GM13976 (cell line): ENCODE results near the gene KRT39.

Experiments used
- DNase-seq: peaks from one replicate; pipeline ENCODE4 v3.0.0; 2012; ENCODE audit warnings: low spot score
- CTCF ChIP-seq: IDR thresholded peaks from 2 replicates; pipeline ENCODE4 v1.5.1; 2012; ENCODE audit warnings: borderline replicate concordance, mild to moderate bottlenecking; ENCODE audit not compliant: insufficient read depth; ENCODE audit errors: extremely low read depth, missing control alignments, control extremely low read depth
- in situ Hi-C: fragments of 300-500 bp; cut with MboI; formaldehyde crosslinking; loops from one replicate; pipeline ENCODE4 v1.12.0; 2022; ENCODE audit warnings: low sequenced_read_pairs, mixed read lengths, inconsistent platforms; ENCODE audit not compliant: unreplicated experiment

The KRT39 gene

GRCh38 chr17:40958086-40958953 is 8.4 kb downstream of the KRT39 start:
- no peak for DNase-seq
- TF ChIP-seq CTCF = no peak
- in situ Hi-C loops = no loop called here

GRCh38 chr17:40956401-40957254 is 10.1 kb downstream of the KRT39 start:
- no peak for TF ChIP-seq CTCF
- in situ Hi-C loops = no loop called here

GRCh38 chr17:40953881-40954280 is 12.9 kb downstream of the KRT39 start:
- in situ Hi-C loops = no loop called here
- TF ChIP-seq CTCF = no peak
- DNase-seq = no peak

More at GRCh38 chr17:40956401-40957254, 10.1 kb downstream of the KRT39 start:
- DNase-seq = no peak

- in situ Hi-C loops = no loop called here
- TF ChIP-seq CTCF = no peak
- DNase-seq = no peak
Measured at GRCh38 chr17:40952661-40953060, 14.1 kb downstream of the KRT39 start.

GRCh38 chr17:40952154-40952553 is 14.6 kb downstream of the KRT39 start:
- no peak for DNase-seq
- in situ Hi-C loops = no loop called here
- no peak for TF ChIP-seq CTCF

- in situ Hi-C loops = no loop called here
- DNase-seq = no peak
Measured at GRCh38 chr17:40951011-40951622, 15.6 kb downstream of the KRT39 start.

More at GRCh38 chr17:40951011-40951622, 15.6 kb downstream of the KRT39 start:
- no peak for TF ChIP-seq CTCF
